NT2/D1 (cell line): Measurements from ENCODE around the gene FNDC3B.

Experiments
- DNase-seq: peaks from one replicate; pipeline ENCODE4 v3.0.0-alpha.2; 2011; ENCODE audit warnings: low read depth, low spot score
- H3K27me3 ChIP-seq: 2 replicates; pipeline ENCODE4 v1.6.0; 2011; ENCODE audit warnings: mild to moderate bottlenecking; ENCODE audit not compliant: insufficient read length, insufficient read depth
- H3K36me3 ChIP-seq: 2 replicates; pipeline ENCODE4 v1.6.1; 2011; ENCODE audit warnings: mild to moderate bottlenecking, low read length, mixed read lengths; ENCODE audit not compliant: insufficient read depth, insufficient read length
- H3K4me1 ChIP-seq: 2 replicates; pipeline ENCODE4 v1.5.1; 2011; ENCODE audit not compliant: insufficient read depth, insufficient read length
- H3K4me3 ChIP-seq: 2 replicates; pipeline ENCODE4 v1.5.1; 2011; ENCODE audit warnings: low read depth; ENCODE audit not compliant: insufficient read length
- H3K9ac ChIP-seq: 2 replicates; pipeline ENCODE4 v1.6.0; 2011; ENCODE audit warnings: low read depth; ENCODE audit not compliant: insufficient read length
- H3K9me3 ChIP-seq: 2 replicates; pipeline ENCODE4 v1.5.1; 2011; ENCODE audit warnings: mild to moderate bottlenecking, low read length; ENCODE audit not compliant: insufficient read depth
- SUZ12 ChIP-seq: IDR thresholded peaks from 2 replicates; pipeline ENCODE4 v1.6.1; 2011; ENCODE audit not compliant: insufficient read length, insufficient read depth; ENCODE audit errors: extremely low read depth
- YY1 ChIP-seq: IDR thresholded peaks from 2 replicates; pipeline ENCODE4 v1.6.1; 2011; ENCODE audit not compliant: insufficient read length, insufficient read depth
- ZNF274 ChIP-seq: IDR thresholded peaks from 2 replicates; pipeline ENCODE4 v1.6.1; 2011; ENCODE audit warnings: mild to moderate bottlenecking, low read depth, low read length

FNDC3B gene

DNA sequence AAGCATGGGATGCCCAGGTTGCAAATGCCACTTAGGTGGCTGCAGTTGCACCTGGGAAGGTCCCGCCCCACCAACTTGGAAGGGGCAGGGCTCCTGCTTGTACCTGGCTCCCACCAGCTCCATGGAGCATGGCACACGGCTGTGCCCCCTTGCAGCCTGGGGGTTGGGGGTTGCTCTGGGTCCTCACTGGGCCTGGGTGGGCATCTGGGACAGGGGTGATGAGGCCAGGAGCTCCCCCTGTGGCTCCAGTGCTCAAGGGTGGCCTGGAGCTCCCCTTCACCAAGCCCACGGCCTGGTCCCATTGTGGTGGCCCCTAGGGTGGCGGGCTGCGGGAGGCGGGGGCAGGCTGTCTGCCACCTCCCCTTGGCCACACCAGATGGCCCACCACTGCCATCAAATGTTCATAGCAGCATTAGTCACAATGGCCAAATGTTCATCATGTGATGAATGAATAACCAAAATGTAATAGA is 372.1 kb downstream of the FNDC3B start:
- Histone ChIP-seq H3K4me1 (no peaks in the 10 kb centered on the region), H3K9me3 (no peaks in the 10 kb centered on the region), H3K9ac (no peak overlapping the region), H3K27me3 (no peaks in the 10 kb centered on the region), H3K36me3 (no peaks in the 10 kb centered on the region), H3K4me3 (no peak overlapping the region)
- no peak for DNase-seq
- TF ChIP-seq SUZ12 (no peak), ZNF274 (no peak), YY1 (no peak)

DNA sequence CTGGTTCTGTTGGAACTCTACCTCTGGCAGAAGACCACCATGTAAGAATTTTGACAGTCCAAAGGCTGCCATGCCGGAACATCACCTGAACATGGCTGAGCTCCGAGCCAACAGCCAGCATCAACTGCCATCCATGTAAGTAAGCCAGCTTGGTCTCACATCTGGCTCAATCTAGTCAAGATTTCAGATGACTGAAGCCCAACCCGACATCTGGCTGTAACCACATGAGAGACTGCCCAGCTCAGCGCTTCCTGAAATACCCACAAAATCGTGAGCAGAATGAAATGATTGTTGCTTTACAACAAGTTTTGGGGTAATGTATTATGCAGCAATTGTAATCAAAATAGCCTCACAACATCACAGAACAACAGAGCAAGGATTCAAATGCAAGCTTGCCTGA is 375.9 kb downstream of the FNDC3B start:
- Histone ChIP-seq H3K4me1 (no peaks in the 10 kb centered on the region), H3K27me3 (no peaks in the 10 kb centered on the region), H3K9ac (no peak overlapping the region), H3K4me3 (no peak overlapping the region), H3K9me3 (no peaks in the 10 kb centered on the region), H3K36me3 (no peaks in the 10 kb centered on the region)
- DNase-seq: no peak
- TF ChIP-seq SUZ12 (no peak), YY1 (no peak), ZNF274 (no peak)

DNA sequence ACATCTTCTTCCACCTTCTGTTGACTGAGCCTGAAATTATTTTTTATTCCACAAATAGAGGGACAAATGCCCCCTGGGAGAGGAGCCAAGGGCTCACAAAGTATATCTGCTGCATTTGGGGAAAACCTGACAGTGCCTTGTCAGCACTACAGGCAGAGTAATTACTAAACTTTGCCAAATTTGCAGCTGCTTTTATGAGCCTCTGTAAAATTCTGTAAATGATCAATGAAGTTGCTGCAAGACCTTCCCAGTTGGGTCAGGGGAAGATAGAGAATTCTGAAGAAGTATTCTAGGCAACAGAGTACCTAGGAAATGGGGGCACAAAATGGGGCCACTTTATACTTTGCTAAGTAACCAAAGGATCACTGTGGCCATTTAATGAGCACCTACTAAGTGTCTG is 398.3 kb downstream of the FNDC3B start:
- TF ChIP-seq ZNF274: no peak
- no peak for TF ChIP-seq YY1
- no peak for TF ChIP-seq SUZ12
- H3K9ac ChIP-seq: no peak overlapping the region
- H3K27me3 ChIP-seq: no peaks in the 10 kb centered on the region
- no peak overlapping the region for H3K4me3 ChIP-seq
- H3K4me1 ChIP-seq: no peaks in the 10 kb centered on the region
- DNase-seq: no peak
- no peaks in the 10 kb centered on the region for H3K36me3 ChIP-seq
- peaks cover 11% of the 10 kb centered on the region; the same call in 1 of the 2 replicates for H3K9me3 ChIP-seq

DNA sequence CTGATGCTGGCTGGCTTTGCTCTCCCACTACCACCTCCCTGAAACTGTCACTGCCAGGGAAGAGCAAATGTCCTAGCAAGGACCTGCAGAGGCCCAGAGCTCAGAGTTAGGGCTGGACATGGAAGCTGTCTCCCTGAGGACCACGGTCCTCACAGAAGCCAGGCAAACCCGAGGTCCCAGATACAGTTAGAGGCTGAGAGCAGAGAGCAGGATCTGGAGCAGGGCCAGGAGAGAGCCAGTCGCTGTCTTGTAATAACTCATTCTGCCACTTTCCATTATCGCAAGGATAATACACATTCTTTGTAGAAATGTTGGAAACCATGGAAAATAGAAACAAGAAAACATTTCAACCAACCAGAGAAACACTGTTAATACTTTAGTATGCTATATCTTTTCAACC is 398.8 kb downstream of the FNDC3B start:
- Histone ChIP-seq H3K9ac (no peak overlapping the region), H3K27me3 (no peaks in the 10 kb centered on the region), H3K4me3 (no peak overlapping the region), H3K36me3 (no peaks in the 10 kb centered on the region), H3K4me1 (no peaks in the 10 kb centered on the region), H3K9me3 (peaks cover 7% of the 10 kb centered on the region; the same call in 1 of the 2 replicates)
- DNase-seq: no peak
- no peak for TF ChIP-seq ZNF274
- TF ChIP-seq YY1: no peak
- TF ChIP-seq SUZ12: no peak

DNA sequence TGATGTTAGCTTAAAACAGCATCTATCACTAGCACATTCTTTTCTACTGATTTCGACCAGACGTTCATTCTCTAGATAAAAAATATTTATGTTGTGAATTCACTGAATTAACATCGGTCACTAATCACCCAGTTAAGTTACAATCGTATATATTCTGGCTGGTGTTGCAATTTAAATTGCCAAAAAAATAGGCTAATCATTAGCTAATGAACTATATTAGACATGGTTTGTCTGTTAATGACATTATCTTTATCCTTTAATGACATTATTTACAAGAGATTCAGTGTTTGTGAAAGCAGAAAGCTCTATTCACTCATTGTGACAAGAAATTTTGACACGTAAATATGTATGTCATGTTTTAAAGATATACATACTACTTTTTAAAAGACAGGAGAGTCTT is 402.2 kb downstream of the FNDC3B start:
- H3K36me3 ChIP-seq: no peaks in the 10 kb centered on the region
- DNase-seq: no peak
- H3K27me3 ChIP-seq: peaks cover 6% of the 10 kb centered on the region
- no peaks in the 10 kb centered on the region for H3K9me3 ChIP-seq
- no peak overlapping the region for H3K4me3 ChIP-seq
- H3K4me1 ChIP-seq: no peaks in the 10 kb centered on the region
- no peak for TF ChIP-seq SUZ12
- no peak for TF ChIP-seq ZNF274
- no peak for TF ChIP-seq YY1
- H3K9ac ChIP-seq: no peak overlapping the region

DNA sequence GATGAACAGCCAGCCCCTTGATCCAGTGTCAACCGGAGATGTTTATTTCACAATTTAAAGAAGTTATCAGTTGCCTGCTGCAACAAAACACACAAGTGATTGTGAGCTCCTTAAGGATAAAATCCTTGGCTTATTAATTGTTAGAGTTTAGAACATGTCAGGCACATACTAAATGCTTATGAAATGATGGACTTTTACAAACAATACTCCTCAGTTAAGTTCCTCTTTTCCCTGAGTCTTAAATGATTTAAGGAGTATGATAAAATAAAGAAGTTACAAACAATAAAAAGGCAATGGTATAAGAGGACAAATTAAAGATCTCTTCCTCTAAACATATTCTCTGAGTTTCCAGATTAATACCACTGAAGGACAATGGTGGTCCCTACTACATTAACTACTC is 403.2 kb downstream of the FNDC3B start:
- Histone ChIP-seq H3K36me3 (no peaks in the 10 kb centered on the region), H3K9ac (no peak overlapping the region), H3K27me3 (peaks cover 16% of the 10 kb centered on the region), H3K4me3 (no peak overlapping the region), H3K9me3 (no peaks in the 10 kb centered on the region), H3K4me1 (no peaks in the 10 kb centered on the region)
- no peak for TF ChIP-seq YY1
- no peak for TF ChIP-seq SUZ12
- TF ChIP-seq ZNF274: no peak
- no peak for DNase-seq

DNA sequence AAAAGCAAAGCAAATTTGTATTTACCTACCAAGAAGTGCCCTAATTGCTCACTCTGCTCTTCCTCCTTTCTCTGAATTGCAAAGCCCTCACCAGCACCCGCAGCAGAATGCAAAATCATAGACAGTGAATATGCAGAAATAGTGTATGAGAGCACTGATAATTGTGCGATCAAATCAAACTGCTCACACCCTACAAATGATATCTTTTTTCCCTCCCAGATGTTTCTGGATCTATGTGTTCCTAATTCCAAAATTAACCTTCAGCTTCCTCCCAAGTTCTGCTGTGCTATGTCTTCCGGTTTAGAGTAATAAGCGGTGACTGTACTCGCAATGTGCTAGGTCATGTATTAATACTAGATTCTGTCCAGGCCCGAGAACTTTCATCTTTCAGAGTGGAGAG is 405.4 kb downstream of the FNDC3B start:
- Histone ChIP-seq H3K27me3 (peaks cover 38% of the 10 kb centered on the region), H3K4me1 (peaks cover 7% of the 10 kb centered on the region), H3K9me3 (no peaks in the 10 kb centered on the region), H3K9ac (no peak overlapping the region), H3K4me3 (no peak overlapping the region), H3K36me3 (no peaks in the 10 kb centered on the region)
- no peak for DNase-seq
- TF ChIP-seq ZNF274: no peak
- TF ChIP-seq SUZ12: no peak
- no peak for TF ChIP-seq YY1

DNA sequence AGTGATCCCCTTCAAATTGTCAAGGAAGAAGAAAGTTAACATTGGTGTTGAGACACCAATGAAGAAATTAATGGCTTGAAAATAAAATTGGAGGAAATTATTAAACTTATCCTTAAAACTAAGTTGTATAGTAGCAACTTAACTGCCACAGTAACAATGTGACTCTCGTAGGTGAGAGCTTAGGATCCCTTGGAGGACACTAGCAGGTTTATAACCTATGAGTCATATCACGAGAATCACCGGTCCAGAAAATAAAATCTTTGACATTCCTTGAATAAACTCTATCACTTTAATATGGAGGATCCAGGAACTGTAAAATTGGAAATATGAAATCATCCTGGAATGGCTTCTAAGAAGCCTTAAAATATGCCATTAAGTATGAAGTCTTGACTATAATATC is 406.8 kb downstream of the FNDC3B start:
- DNase-seq: no peak
- Histone ChIP-seq H3K27me3 (peaks cover 52% of the 10 kb centered on the region), H3K36me3 (no peaks in the 10 kb centered on the region), H3K4me3 (no peak overlapping the region), H3K9me3 (no peaks in the 10 kb centered on the region), H3K4me1 (peaks cover 7% of the 10 kb centered on the region), H3K9ac (no peak overlapping the region)
- TF ChIP-seq ZNF274 (no peak), YY1 (no peak), SUZ12 (no peak)
